Muscle of arm (tissue), 12 donors: ENCODE data around the gene ARTN. TPM values are rescaled to one million over a fixed set of nuclear protein-coding genes. Genes with fewer than 3 reads are reported as not detected.

Experiments used
- DNase-seq: peaks from one replicate; pipeline ENCODE4 v3.0.0-alpha.2; 2013
- polyA plus RNA-seq, 12 donors: library from polyadenylated mRNA; unstranded; fragments of 120-200 nt; gene quantifications; one replicate each; pipeline ENCODE4 v1.2.1, GENCODE V29; 2013; ENCODE audit not compliant: insufficient read length in 12 of 12

Gene ARTN
- polyA plus RNA-seq, 12 donors: 0.54 to 5.7 (median 1.2) TPM; not detected in 2

GRCh38 chr1:43970502-43970901 is 36.9 kb downstream of the ARTN start:
- DNase-seq: no peak

- DNase-seq: no peak
Measured at GRCh38 chr1:43970911-43971310, 37.3 kb downstream of the ARTN start.

GRCh38 chr1:43971336-43971980 is 37.9 kb downstream of the ARTN start:
- DNase-seq: no peak

DNA sequence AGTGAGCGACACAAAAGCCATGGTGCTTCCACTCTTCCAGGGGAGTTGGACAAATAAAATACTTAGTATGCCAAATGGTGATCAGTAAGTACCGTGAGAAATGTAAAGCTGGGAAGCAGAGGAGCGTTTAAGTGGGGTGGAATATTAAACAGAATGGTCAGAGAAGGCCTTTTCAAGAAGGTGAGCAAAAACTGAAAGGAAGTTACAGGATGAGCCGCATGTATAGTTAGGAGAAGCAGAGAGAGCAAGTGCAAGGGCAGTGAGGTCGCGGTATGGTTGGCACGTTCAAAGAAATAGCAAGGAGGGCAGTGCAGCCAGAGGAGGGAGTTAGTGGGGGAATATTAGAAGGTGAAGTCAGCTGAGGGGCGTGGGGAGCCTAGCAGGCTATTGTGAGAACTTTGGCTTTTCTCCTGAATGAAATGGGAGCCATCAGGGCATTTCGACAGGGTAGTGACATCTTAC is 40.4 kb downstream of the ARTN start:
- DNase-seq: no peak

DNA sequence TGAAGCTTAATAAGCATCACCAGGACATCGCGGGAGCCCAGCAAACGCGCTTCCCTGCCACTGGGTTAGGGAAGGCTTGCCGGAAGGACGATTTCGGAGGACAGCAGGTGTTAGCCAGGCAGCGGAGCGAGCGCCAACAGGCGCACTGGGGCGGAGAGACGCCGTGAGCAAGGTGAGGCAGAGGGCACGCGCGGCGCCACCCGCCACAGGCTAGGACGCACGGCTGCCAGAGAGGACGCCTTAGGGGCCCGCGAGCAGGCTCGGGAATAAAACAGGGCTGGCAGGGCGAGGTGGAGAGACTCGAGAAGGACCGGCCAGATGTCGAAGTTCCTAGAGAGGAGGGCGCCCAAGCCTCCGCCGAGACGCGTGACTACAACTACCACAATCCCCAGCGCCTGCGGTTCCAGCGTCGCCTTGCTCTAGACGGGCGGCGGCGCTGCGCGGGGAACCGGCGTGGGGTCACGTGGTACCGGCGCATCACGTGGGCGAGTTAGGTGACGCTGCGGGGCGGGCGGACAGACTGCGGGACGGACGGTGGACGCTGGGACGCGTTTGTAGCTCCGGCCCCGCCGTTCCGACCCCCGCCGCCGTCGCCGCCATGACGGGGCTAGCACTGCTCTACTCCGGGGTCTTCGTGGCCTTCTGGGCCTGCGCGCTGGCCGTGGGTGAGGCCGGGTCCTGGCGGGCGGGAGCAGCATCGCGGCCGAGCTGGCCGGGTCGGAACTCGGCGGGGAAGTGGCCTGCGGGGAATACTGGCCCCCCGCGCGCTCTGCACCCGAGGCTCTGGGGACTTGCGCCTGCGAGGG is 41.0 kb downstream of the ARTN start, which contains the start of gene ATP6V0B:
TSS of gene ATP6V0B (plus strand) at position 518 of the 806 bp plus-strand sequence. CDS start at position 599, 81 bp downstream.
- peak; percentile 94 for DNase-seq

- DNase-seq: no peak
Measured at GRCh38 chr1:43975249-43975961, 41.8 kb downstream of the ARTN start.

GRCh38 chr1:43976045-43976444 is 42.4 kb downstream of the ARTN start:
- no peak for DNase-seq

DNA sequence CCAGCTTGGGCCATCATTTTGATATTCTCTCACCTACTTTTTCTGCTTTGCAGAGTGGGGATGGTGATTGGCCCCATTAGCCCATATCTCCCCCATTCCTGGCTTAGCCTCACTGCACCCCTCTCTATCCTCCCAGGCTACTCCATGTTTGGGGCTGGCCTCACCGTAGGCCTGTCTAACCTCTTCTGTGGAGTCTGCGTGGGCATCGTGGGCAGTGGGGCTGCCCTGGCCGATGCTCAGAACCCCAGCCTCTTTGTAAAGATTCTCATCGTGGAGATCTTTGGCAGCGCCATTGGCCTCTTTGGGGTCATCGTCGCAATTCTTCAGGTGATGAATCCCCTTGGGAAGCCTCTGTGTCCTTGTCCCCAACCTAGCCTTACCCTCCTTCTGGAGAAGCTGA is 43.3 kb downstream of the ARTN start:
- no peak for DNase-seq

- no peak for DNase-seq
Measured at GRCh38 chr1:43977376-43978263, 44.0 kb downstream of the ARTN start.

DNA sequence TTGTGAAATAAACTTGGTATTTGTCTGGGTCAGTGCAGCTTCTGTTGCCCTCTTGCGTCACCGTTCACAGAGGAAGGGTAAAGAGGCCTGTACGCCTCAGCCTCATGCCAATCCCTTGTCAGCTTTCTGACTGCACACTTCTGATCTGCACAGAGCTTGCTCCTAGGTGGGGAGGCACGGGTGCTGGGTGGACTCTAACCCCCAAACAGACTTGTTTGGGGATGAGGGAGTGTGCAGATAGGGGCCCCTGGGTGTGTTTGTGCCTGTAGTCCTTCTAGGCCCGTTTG is 44.6 kb downstream of the ARTN start:
- DNase-seq: no peak

DNA sequence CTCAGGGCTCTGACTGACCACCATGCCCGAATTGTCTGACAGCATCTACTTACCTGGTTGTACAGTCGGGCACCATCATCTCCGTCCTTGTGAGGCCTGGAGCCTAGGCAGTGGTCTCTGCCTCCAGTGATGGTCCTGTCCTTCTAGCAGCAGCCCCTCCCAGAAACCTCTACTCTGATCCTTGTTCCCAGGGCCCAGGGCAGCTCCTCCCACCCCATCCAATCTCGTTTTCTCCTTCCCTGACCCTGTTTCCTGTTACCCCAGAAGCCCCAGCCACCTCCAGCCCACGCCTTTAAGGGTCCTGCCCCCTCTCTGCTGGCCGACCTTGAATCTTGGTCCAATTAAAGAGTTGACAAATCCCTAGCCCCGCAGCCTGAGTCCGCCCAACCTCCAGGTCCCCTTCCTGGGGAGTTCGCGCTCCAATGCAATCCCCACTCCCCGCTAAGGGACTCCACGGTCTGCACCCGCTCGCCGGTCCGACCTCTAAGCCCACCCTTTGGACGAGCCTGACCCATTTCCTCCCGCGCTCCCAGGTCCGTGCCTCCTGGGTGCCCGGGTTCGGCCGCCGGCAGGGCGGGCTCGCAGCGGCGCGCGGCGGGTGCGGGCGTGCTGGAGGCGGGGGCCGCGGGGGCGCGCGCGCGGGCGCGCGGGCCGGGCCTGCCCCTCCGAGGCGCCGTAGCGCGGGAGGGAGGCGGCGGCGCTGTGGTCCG is 45.1 kb downstream of the ARTN start, which contains the start of gene B4GALT2:
TSS of gene B4GALT2 (plus strand) at position 660 of the 710 bp plus-strand sequence. CDS start 1,951 bp downstream, outside the sequence.
- DNase-seq: no peak

DNA sequence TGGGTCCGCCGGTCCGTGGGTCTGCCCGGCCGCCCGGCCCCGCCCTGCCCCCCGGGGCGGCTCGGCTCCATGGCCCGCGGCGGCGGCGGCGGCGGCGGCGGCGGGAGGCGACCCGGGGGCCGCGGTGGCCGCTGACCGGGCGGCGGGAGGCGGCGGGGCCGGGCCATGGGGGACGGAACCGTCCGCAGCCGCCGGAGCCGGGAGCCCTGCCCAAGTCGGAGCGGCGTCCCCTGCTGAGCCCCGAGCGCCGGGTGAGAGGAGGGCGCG is 45.6 kb downstream of the ARTN start:
- DNase-seq: no peak

- DNase-seq: no peak
Measured at GRCh38 chr1:43979528-43980254, 46.1 kb downstream of the ARTN start.

DNA sequence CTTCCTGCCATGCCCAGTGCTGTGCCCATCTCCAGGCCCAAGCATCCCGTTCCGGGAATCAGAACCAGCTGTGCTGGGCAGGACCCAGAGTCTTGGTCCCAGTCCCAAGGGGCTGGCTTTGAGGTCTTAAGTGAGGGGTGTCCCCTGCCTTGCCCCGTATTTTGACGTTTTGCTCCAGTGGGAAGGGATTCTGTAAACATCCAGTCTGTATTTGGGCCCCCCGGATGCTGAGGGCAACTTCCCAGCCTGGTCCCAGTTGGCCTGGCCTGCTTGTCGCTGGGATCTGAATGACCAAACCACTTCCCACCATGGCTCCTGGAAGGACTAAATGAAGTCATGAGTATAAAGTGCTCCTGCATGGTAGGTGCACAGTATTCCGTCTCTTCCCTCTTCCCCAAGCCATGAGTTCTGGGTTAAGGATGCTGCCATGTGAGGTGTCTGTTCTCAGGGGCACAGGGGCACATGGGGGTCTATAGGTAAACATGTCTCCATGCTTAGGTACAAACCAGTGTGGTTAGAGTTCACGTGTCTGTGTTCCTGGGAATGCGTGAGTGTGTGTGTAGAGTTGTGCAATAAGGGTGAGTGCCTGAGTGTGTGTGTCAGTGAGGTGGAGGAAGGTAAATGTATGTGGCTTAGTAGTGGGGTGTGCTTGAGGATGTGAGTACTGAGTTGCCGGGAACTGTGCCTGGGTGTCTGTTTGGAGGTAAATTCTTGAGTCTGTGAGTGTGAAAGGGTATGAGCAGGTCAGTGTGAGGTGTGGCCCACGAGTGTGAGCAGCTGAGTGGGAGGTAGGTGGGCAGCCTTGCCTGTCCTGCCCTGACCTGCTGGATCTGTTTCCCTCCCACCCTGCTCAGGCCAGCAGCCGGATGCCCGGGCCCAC is 46.9 kb downstream of the ARTN start:
- DNase-seq: no peak

- DNase-seq: no peak
Measured at GRCh38 chr1:43981135-43981491, 47.5 kb downstream of the ARTN start.

DNA sequence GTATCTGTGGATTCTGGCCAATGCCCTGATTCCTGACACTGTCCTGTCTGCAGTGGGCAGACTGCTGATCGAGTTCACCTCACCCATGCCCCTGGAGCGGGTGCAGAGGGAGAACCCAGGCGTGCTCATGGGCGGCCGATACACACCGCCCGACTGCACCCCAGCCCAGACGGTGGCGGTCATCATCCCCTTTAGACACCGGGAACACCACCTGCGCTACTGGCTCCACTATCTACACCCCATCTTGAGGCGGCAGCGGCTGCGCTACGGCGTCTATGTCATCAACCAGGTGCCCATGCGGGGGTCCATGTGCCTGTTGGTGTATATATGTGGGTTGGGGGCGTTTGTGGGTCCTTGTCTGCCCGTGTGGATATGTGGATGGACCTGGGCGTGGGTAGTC is 48.0 kb downstream of the ARTN start:
- no peak for DNase-seq

DNA sequence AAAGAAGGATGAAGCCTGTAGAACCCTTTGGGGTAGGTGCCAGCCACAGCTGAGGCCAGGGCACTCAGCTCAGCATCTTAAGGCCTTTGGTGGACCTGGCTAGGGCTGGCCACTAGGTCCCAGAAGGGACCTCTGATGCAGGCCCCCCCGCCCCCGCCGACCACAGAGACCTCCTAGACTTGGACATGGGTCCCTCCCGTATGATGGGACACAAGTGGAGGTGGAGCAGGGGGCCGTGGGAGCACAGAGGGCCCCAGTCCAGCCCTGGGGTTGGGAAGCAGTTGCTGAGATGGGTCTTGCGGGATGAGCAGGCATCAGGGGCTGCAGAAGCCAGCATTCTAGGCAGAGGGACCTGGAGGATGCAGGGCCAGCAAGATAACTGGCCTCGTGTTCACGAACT is 48.6 kb downstream of the ARTN start:
- DNase-seq: no peak

GRCh38 chr1:43982808-43983207 is 49.2 kb downstream of the ARTN start:
- DNase-seq: no peak

GRCh38 chr1:43983253-43983899 is 49.8 kb downstream of the ARTN start:
- DNase-seq: no peak
